ENCODE measurements around the gene P2RY11. TPM values are rescaled to one million over a fixed set of nuclear protein-coding genes. Genes with fewer than 3 reads are reported as not detected.

P2RY11 gene, protein sequence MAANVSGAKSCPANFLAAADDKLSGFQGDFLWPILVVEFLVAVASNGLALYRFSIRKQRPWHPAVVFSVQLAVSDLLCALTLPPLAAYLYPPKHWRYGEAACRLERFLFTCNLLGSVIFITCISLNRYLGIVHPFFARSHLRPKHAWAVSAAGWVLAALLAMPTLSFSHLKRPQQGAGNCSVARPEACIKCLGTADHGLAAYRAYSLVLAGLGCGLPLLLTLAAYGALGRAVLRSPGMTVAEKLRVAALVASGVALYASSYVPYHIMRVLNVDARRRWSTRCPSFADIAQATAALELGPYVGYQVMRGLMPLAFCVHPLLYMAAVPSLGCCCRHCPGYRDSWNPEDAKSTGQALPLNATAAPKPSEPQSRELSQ
- 10 to 100 TPM in 1 of 4 donors, 1 to 10 TPM in 2, not detected in 1; 2.4 to 16.8 (median 5.7) TPM for total RNA-seq

DNA sequence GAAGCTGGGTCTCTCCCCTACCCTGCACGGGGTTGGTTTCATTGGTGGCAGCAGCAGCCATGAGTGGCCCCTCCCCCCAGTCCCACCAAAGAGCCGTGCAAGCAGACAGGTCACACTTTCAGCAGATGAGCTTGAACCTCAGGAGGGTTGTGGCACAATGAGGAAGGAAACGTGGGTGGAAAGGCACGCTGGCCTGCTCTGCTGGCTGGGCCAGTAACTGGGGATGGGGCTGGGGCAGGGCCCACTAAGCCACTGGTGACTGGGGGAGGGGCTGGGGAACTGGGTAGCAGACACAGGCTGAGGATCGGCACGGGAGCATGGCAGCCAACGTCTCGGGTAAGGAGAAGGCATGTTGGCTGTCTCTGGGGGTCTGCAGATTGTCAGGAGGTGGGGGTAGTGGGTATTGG is at the start of gene P2RY11:
TSS of gene P2RY11 (plus strand) at position 289 of the 407 bp plus-strand sequence. CDS start at position 318, 29 bp downstream.
- TF ChIP-seq, protein P1, sequence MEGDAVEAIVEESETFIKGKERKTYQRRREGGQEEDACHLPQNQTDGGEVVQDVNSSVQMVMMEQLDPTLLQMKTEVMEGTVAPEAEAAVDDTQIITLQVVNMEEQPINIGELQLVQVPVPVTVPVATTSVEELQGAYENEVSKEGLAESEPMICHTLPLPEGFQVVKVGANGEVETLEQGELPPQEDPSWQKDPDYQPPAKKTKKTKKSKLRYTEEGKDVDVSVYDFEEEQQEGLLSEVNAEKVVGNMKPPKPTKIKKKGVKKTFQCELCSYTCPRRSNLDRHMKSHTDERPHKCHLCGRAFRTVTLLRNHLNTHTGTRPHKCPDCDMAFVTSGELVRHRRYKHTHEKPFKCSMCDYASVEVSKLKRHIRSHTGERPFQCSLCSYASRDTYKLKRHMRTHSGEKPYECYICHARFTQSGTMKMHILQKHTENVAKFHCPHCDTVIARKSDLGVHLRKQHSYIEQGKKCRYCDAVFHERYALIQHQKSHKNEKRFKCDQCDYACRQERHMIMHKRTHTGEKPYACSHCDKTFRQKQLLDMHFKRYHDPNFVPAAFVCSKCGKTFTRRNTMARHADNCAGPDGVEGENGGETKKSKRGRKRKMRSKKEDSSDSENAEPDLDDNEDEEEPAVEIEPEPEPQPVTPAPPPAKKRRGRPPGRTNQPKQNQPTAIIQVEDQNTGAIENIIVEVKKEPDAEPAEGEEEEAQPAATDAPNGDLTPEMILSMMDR (IDR thresholded peaks at IDR 0.05; ENCODE audit: low read depth), result no peak

DNA sequence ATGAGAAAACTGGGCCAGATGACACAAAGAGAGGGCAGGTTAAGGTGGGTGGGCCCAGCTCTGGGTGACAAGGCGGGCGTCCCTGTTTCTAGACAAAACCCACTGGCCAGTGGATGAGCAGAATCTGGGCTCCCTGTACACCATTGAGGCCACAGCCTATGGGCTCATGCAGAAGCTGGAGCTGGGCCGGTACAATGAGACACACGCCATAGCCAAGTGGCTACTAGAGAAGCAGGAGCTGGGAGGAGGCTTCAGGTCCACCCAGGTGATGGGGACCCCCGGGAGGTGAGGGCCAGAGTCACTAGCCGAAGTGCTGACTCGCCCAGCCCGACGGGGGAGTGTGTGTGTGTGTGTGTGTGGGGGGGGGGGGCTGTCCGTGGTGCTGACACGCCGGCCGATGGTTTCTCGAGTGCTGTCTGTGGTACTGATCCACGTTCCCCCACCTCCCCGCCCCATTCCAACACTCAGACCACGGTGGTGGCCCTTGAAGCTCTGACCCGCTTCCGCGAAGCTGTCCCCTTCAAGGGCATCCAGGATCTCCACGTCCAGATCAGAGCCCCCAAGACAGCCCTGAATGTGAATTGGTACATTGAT is 49.7 kb upstream of the P2RY11 start:
- TF ChIP-seq, protein P1 (IDR thresholded peaks at IDR 0.05; ENCODE audit: low read depth), result no peak

DNA sequence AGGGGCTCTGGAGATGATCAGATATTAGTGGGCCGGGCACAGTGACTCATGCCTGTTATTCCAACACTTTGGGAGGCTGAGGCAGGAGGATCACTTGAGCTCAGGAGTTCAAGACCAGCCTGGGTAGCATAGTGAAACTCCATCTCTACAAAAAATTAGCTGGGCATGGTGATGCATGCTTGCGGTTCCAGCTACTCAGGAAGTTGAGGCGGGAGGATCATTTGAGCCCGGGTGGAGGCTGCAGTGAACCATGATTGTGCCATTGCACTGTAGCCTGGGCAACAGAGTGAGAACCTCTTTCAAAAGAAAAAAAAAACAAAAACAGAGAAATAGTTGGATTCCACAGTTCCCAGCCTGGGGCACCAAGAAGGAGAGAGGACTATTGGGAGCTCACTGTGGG is 43.3 kb upstream of the P2RY11 start:
- TF ChIP-seq, protein P1 (IDR thresholded peaks at IDR 0.05; ENCODE audit: low read depth), result no peak

DNA sequence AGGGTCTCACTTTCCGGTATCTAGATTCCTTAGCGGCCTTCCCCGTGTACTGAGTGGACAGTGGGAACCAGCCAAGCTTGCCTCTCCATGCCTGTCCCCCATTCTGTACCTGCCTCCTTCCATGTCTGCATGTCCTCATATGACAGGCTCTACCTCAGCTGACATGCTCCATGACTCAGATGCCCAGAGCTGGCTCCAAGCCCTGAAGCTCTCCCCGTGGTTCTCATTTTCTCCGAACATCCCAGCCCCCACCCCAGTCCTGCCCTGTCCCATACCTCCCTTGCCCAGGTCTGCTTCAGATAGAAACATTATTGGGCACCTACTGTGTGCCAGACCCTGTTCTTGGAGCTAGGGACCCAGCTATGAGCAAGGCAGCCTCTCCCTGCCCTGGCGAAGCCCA is 42.4 kb upstream of the P2RY11 start:
- TF ChIP-seq, protein P1 (IDR thresholded peaks at IDR 0.05; ENCODE audit: low read depth), result no peak

DNA sequence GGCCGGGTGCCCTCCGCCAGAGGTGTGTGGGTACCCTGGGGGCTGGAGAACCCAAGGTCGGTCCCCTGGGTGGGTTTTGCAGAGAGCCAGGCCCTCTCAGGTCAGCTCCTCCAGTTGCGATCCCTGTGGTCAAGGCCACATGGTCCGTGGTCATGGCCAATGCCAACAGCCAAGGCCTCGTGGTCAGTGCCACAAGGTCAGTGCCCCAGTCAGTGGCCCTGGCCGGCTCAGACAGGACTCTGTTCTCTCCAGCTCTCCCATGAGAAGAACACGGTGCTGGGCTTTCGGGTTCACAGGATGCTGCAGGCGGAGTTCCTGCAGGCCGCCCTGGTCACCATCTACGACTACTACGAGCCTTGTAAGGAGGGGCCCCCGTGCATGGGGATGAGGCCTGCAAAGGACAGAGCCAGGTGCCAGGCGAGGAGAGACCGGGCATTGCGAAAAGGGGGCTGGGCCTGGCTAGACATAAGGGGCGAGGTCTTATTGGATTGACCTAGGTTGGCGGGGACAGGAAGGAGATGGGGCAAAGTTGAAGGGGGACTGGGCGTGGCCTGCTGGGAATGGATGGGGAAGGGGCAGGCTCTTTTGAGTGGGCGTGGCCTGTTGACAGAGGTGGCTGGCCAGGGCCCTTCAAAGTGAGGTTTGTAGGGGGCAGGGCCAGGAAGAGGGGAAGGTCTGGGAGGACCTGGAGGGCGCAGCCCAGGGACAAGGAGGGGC is 40.6 kb upstream of the P2RY11 start:
- TF ChIP-seq, protein P1 (IDR thresholded peaks at IDR 0.05; ENCODE audit: low read depth), result no peak

DNA sequence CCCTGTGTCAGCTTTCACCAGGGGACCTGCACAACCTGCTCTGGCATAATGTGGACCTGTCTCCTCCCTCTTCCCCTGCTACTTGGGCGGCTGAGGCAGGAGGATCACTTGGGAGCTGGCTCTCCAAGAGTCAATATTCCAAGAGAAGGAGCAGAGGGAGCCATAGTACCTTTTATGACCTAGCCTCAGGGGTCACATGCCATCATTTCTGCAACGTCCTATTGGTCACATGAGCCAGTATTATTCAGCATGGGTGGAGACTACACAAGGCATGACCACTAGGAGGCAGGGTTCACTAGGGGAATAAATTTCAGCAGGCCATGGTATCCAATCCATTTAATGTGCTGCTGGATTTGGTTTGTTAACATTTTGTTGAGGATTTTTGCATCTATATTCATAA is 37.3 kb upstream of the P2RY11 start:
- TF ChIP-seq, protein P1 (IDR thresholded peaks at IDR 0.05; ENCODE audit: low read depth), result no peak

DNA sequence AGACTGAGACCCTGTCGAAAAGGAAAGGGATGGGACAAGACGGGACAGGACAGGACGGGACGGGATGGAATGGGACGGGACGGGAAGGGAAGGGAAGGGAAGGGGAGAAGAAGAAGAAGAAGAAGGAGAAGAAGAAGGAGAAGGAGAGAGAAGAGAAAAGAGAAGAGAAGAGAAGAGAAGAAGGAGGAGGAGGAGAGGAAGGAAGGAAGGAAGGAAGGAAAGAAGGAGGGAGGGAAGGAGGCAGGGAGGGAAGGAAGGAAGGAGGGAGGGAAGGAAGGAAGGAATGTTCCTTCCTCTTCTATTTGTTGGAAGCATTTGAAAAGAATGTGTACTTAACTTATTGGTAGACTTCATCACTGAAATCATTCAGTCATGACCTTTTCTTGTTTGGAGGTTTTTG is 35.0 kb upstream of the P2RY11 start:
- TF ChIP-seq, protein P1 (IDR thresholded peaks at IDR 0.05; ENCODE audit: low read depth), result no peak
